H9 (cell line): ENCODE measurements around the gene TNIK. TPM values are rescaled to one million over a fixed set of nuclear protein-coding genes. Genes with fewer than 3 reads are reported as not detected.

Experiments
- DNase-seq: peaks from one replicate; pipeline ENCODE4 v3.0.0-alpha.2; 2017
- H2AFZ ChIP-seq: one replicate; pipeline ENCODE4 v1.6.1; 2013; ENCODE audit warnings: mild to moderate bottlenecking, low read length, control low read depth, moderate library complexity
- H2AK5ac ChIP-seq: 2 replicates; pipeline ENCODE4 v1.6.1; 2013; ENCODE audit warnings: low read length, control low read depth, mixed read lengths; ENCODE audit not compliant: insufficient read length
- H2BK120ac ChIP-seq: one replicate; pipeline ENCODE4 v1.6.1; 2013; ENCODE audit warnings: low read depth, mild to moderate bottlenecking, low read length, control low read depth, inconsistent platforms; ENCODE audit not compliant: poor library complexity, severe bottlenecking
- H2BK12ac ChIP-seq: 2 replicates; pipeline ENCODE4 v1.6.1; 2013; ENCODE audit warnings: low read length, control low read depth, mixed read lengths, low read depth; ENCODE audit not compliant: insufficient read length
- H2BK15ac ChIP-seq: 2 replicates; pipeline ENCODE4 v1.6.1; 2013; ENCODE audit warnings: low read depth, low read length, control low read depth
- H2BK20ac ChIP-seq: one replicate; pipeline ENCODE4 v1.6.1; 2013; ENCODE audit warnings: low read depth, mild to moderate bottlenecking, low read length, control low read depth, inconsistent platforms; ENCODE audit not compliant: poor library complexity, severe bottlenecking
- H2BK5ac ChIP-seq: 2 replicates; pipeline ENCODE4 v1.6.1; 2013; ENCODE audit warnings: low read length, control low read depth, mixed read lengths; ENCODE audit not compliant: insufficient read length
- H3K14ac ChIP-seq: 2 replicates; pipeline ENCODE4 v1.6.1; 2013; ENCODE audit warnings: low read length, control low read depth; ENCODE audit not compliant: insufficient read depth
- H3K18ac ChIP-seq: 2 replicates; pipeline ENCODE4 v1.6.1; 2013; ENCODE audit warnings: low read depth, mild to moderate bottlenecking, mixed read lengths, low read length, control low read depth; ENCODE audit not compliant: insufficient read length
- H3K23ac ChIP-seq: 2 replicates; pipeline ENCODE4 v1.6.1; 2013; ENCODE audit warnings: low read length, control low read depth, mixed read lengths, low read depth; ENCODE audit not compliant: insufficient read length
- H3K23me2 ChIP-seq: 2 replicates; pipeline ENCODE4 v1.6.1; 2013; ENCODE audit warnings: low read depth, mild to moderate bottlenecking, mixed read lengths, low read length, control low read depth; ENCODE audit not compliant: insufficient read length, poor library complexity, severe bottlenecking
- H3K27ac ChIP-seq: 2 replicates; pipeline ENCODE4 v1.5.1; 2013; ENCODE audit warnings: low read length, control low read depth, mixed read lengths, low read depth; ENCODE audit not compliant: insufficient read length
- H3K27me3 ChIP-seq: 2 replicates; pipeline ENCODE4 v1.6.1; 2013; ENCODE audit warnings: low read length, control low read depth, inconsistent platforms; ENCODE audit not compliant: insufficient read depth
- H3K4ac ChIP-seq: 2 replicates; pipeline ENCODE4 v1.6.1; 2013; ENCODE audit warnings: low read depth, mild to moderate bottlenecking, control low read depth, inconsistent platforms, low read length, moderate library complexity
- H3K4me1 ChIP-seq: 2 replicates; pipeline ENCODE4 v1.6.1; 2013; ENCODE audit warnings: low read length, control low read depth, inconsistent platforms; ENCODE audit not compliant: insufficient read depth
- H3K4me2 ChIP-seq: 2 replicates; pipeline ENCODE4 v1.6.1; 2013; ENCODE audit warnings: low read length, control low read depth, mixed read lengths; ENCODE audit not compliant: insufficient read length, insufficient read depth
- H3K56ac ChIP-seq: 2 replicates; pipeline ENCODE4 v1.6.1; 2013; ENCODE audit warnings: low read depth, mild to moderate bottlenecking, mixed read lengths, low read length, control low read depth; ENCODE audit not compliant: insufficient read length
- H3K79me1 ChIP-seq: 2 replicates; pipeline ENCODE4 v1.6.1; 2013; ENCODE audit warnings: low read depth, mild to moderate bottlenecking, moderate library complexity, low read length, control low read depth, inconsistent platforms; ENCODE audit not compliant: insufficient read depth, poor library complexity, severe bottlenecking
- H3K79me2 ChIP-seq: 2 replicates; pipeline ENCODE4 v1.6.1; 2013; ENCODE audit warnings: low read length, control low read depth, inconsistent platforms; ENCODE audit not compliant: insufficient read depth
- H3K9ac ChIP-seq: 2 replicates; pipeline ENCODE4 v1.6.1; 2013; ENCODE audit warnings: low read length, control low read depth, mixed read lengths; ENCODE audit not compliant: insufficient read length; ENCODE audit errors: extremely low read depth
- H3K9me3 ChIP-seq: one replicate; pipeline ENCODE4 v1.6.1; 2013; ENCODE audit warnings: low read depth, low read length, inconsistent platforms; ENCODE audit not compliant: control insufficient read depth
- H3T11ph ChIP-seq: one replicate; pipeline ENCODE4 v1.6.1; 2013; ENCODE audit warnings: mild to moderate bottlenecking, low read length, control low read depth, inconsistent platforms
- H4K20me1 ChIP-seq: one replicate; pipeline ENCODE4 v1.6.1; 2013; ENCODE audit not compliant: control insufficient read depth, insufficient read length, insufficient read depth
- H4K5ac ChIP-seq: 2 replicates; pipeline ENCODE4 v1.6.1; 2013; ENCODE audit warnings: low read depth, mild to moderate bottlenecking, mixed read lengths, low read length, control low read depth; ENCODE audit not compliant: insufficient read length
- H4K8ac ChIP-seq: replicated peaks from 2 replicates; pipeline ENCODE4 v1.6.1; 2013; ENCODE audit warnings: low read length, control low read depth, mixed read lengths, low read depth; ENCODE audit not compliant: insufficient read length
- H4K91ac ChIP-seq: 2 replicates; pipeline ENCODE4 v1.6.1; 2013; ENCODE audit warnings: low read depth, mild to moderate bottlenecking, moderate library complexity, mixed read lengths, low read length, control low read depth; ENCODE audit not compliant: insufficient read length
- H3K27ac Mint-ChIP-seq, 3 experiments: 2 replicates in 2 of 3; 3 replicates in 1 of 3; pipeline ENCODE4 v1.8.0; 2020 to 2021; ENCODE audit warnings: mixed read lengths in 3 of 3, mild to moderate bottlenecking in 1 of 3, moderate library complexity in 1 of 3
- H3K27me3 Mint-ChIP-seq: 2 replicates; pipeline ENCODE4 v1.8.0; 2021; ENCODE audit warnings: low read depth, mild to moderate bottlenecking, moderate library complexity, mixed read lengths
- H3K36me3 Mint-ChIP-seq, 3 experiments: 2 replicates in 2 of 3; 3 replicates in 1 of 3; pipeline ENCODE4 v1.8.0; 2020 to 2021; ENCODE audit warnings: low read depth in 3 of 3, mixed read lengths in 3 of 3; ENCODE audit not compliant: insufficient read depth in 1 of 3
- H3K4me1 Mint-ChIP-seq, 2 experiments: 2 replicates each; pipeline ENCODE4 v1.8.0; 2020; ENCODE audit warnings: mixed read lengths in 2 of 2
- H3K4me3 Mint-ChIP-seq, 2 experiments: 2 replicates in 1 of 2; 3 replicates in 1 of 2; pipeline ENCODE4 v1.8.0; 2020 to 2021; ENCODE audit warnings: mild to moderate bottlenecking in 2 of 2, mixed read lengths in 2 of 2, moderate library complexity in 1 of 2
- H3K9me3 Mint-ChIP-seq, 2 experiments: 2 replicates in 1 of 2; 3 replicates in 1 of 2; pipeline ENCODE4 v1.8.0; 2020; ENCODE audit warnings: mild to moderate bottlenecking in 2 of 2, mixed read lengths in 2 of 2, moderate library complexity in 1 of 2
- WGBS: extraction: QIAGEN DNeasy Blood & Tissue Kit; methylation state at CpG from one replicate; pipeline ENCODE4 v1.1.7; 2013; ENCODE audit warnings: missing lambda C conversion rate, low lambda C conversion rate, mixed read lengths; ENCODE audit not compliant: insufficient read length; ENCODE audit errors: extremely low coverage; 5-methylcytosine and 5-hydroxymethylcytosine counted together
- total RNA-seq: library from RNA; stranded (reverse); gene quantifications from 2 replicates; pipeline ENCODE4 v1.2.1, GENCODE V29; 2021
- TF ChIP-seq, protein P1 (sequence below): fragments of 200-600 bp; sonication (generic); conservative IDR thresholded peaks from 3 replicates; pipeline ENCODE4 v1.8.0; 2021; ENCODE audit warnings: antibody characterized with exemption, mild to moderate bottlenecking

TNIK gene
- total RNA-seq, 1 experiment from 2014 or later, result 15.9 TPM

DNA sequence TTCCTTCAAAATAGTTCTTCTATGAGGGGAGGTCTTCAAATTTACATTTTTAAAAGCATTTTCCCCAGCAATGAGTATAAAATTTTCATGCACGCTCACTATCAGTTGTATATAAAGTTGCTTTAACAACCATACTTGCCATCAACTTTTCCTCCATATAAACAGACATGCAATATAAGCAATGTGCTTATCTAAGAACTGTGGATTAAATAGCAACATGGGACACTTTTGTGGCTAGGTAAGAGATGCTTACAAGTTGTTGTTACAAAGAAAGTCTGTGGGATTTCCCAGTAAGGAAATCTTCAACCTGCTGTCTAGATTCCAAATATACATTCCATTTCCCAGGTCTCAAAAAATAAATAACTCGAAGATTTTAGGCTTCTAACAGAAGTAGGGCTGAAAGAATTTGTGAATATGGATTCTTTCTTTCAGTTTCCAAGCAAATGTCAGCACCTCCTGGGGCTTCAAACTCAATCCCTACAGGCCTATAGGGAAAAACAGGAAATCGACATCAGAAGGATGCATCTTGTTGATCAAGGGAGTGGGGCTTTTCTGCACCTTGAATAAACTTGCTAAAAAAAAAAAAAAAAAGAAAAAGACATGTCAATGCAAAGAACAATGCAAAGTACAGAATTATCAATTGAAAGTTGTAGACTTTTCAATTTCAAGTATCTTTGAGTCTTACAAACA lies 16.1 kb downstream of the TNIK start:
- H2BK15ac ChIP-seq, result no peak overlapping the region
- no peak overlapping the region for H4K8ac ChIP-seq
- H3K9me3 ChIP-seq, result no peaks in the 10 kb centered on the region
- Mint-ChIP-seq H3K4me1 (peaks cover 48 to 55% of the 10 kb centered on the region in 2 experiments), H3K27ac (peak overlapping the region; percentile 61 to 91 (median 77); a peak in 6 of 7 replicates), H3K36me3 (no peaks in the 10 kb centered on the region; a peak in 1 of 7 replicates), H3K4me3 (peak overlapping the region in 1 of 2 experiments; percentile 6; a peak in 1 of 5 replicates), H3K9me3 (no peaks in the 10 kb centered on the region), H3K27me3 (no peaks in the 10 kb centered on the region)
- no peak overlapping the region for H3K18ac ChIP-seq
- H4K91ac ChIP-seq, result no peak overlapping the region
- no peak overlapping the region for H3K14ac ChIP-seq
- no CpG with 5 or more reads among the region's 3 CpGs for WGBS
- H2BK20ac ChIP-seq, result no peak overlapping the region
- H3K4me2 ChIP-seq, result no peak overlapping the region
- H3K27me3 ChIP-seq, result no peaks in the 10 kb centered on the region
- no peaks in the 10 kb centered on the region for H4K20me1 ChIP-seq
- H2AK5ac ChIP-seq, result no peak overlapping the region
- no peak for DNase-seq
- no peak overlapping the region for H2BK120ac ChIP-seq
- no peak overlapping the region for H3T11ph ChIP-seq
- no peak overlapping the region for H3K23ac ChIP-seq
- peak overlapping the region; percentile 25 for H3K27ac ChIP-seq
- H4K5ac ChIP-seq, result no peak overlapping the region
- no peak overlapping the region for H2BK12ac ChIP-seq
- H3K4me1 ChIP-seq, result peaks cover 11% of the 10 kb centered on the region; the same call in 1 of the 2 replicates
- TF ChIP-seq, protein P1, sequence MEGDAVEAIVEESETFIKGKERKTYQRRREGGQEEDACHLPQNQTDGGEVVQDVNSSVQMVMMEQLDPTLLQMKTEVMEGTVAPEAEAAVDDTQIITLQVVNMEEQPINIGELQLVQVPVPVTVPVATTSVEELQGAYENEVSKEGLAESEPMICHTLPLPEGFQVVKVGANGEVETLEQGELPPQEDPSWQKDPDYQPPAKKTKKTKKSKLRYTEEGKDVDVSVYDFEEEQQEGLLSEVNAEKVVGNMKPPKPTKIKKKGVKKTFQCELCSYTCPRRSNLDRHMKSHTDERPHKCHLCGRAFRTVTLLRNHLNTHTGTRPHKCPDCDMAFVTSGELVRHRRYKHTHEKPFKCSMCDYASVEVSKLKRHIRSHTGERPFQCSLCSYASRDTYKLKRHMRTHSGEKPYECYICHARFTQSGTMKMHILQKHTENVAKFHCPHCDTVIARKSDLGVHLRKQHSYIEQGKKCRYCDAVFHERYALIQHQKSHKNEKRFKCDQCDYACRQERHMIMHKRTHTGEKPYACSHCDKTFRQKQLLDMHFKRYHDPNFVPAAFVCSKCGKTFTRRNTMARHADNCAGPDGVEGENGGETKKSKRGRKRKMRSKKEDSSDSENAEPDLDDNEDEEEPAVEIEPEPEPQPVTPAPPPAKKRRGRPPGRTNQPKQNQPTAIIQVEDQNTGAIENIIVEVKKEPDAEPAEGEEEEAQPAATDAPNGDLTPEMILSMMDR, result no peak
- no peak overlapping the region for H3K9ac ChIP-seq
- peaks cover 4% of the 10 kb centered on the region; the same call in 1 of the 2 replicates for H3K79me2 ChIP-seq
- no peaks in the 10 kb centered on the region for H3K79me1 ChIP-seq
- no peaks in the 10 kb centered on the region for H3K23me2 ChIP-seq
- H2AFZ ChIP-seq, result no peak overlapping the region
- no peak overlapping the region for H3K56ac ChIP-seq
- no peak overlapping the region for H3K4ac ChIP-seq
- H2BK5ac ChIP-seq, result no peak overlapping the region
